Spleen (tissue), 11 donors: ENCODE data around the gene VPS8. TPM values are rescaled to one million over a fixed set of nuclear protein-coding genes. Genes with fewer than 3 reads are reported as not detected.

Source experiments
- DNase-seq: peaks from one replicate; pipeline ENCODE4 v3.0.0-alpha.2; 2020
- H3K27ac ChIP-seq, 8 donors: fragments of 200-600 bp; sonication (generic) in 7 of 8; 1 replicate in 4 of 8; 2 replicates in 4 of 8; pipeline versions ENCODE4 v1.5.0 to v1.8.0; 2016 to 2021; ENCODE audit warnings: inconsistent platforms in 4 of 8, mild to moderate bottlenecking in 4 of 8, moderate library complexity in 1 of 8
- H3K27me3 ChIP-seq, 7 donors: fragments of 200-600 bp; sonication (generic) in 6 of 7; replicated peaks in 1 of 7; 1 replicate in 4 of 7; 2 replicates in 3 of 7; pipeline versions ENCODE4 v1.5.0 to v1.8.0; 2016 to 2021; ENCODE audit warnings: inconsistent platforms in 3 of 7, mild to moderate bottlenecking in 1 of 7
- H3K36me3 ChIP-seq, 6 donors: fragments of 200-600 bp; sonication (generic) in 5 of 6; 1 replicate in 4 of 6; 2 replicates in 2 of 6; pipeline versions ENCODE4 v1.5.0 to v1.8.0; 2016 to 2021; ENCODE audit warnings: inconsistent platforms in 2 of 6
- H3K4me1 ChIP-seq, 6 donors: fragments of 200-600 bp; sonication (generic) in 5 of 6; 1 replicate in 3 of 6; 2 replicates in 3 of 6; pipeline versions ENCODE4 v1.5.0 to v1.8.0; 2016 to 2021; ENCODE audit warnings: inconsistent platforms in 3 of 6
- H3K4me3 ChIP-seq, 8 donors: fragments of 200-600 bp; sonication (generic) in 7 of 8; 1 replicate in 4 of 8; 2 replicates in 4 of 8; pipeline versions ENCODE4 v1.5.0 to v1.8.0; 2016 to 2021; ENCODE audit warnings: inconsistent platforms in 4 of 8, mild to moderate bottlenecking in 4 of 8, moderate library complexity in 2 of 8
- H3K9me3 ChIP-seq, 8 donors: fragments of 200-600 bp; sonication (generic) in 7 of 8; 1 replicate in 4 of 8; 2 replicates in 4 of 8; pipeline versions ENCODE4 v1.5.0 to v1.8.0; 2016 to 2021; ENCODE audit warnings: inconsistent platforms in 4 of 8
- POLR2A ChIP-seq, 3 donors: fragments of 450-650 bp; IDR thresholded peaks; one replicate each; pipeline ENCODE4 v1.5.1; 2017; ENCODE audit warnings: antibody characterized with exemption in 3 of 3, mild to moderate bottlenecking in 1 of 3
- POLR2AphosphoS5 ChIP-seq, 3 donors: sonication (generic); formaldehyde crosslinking; IDR thresholded peaks; one replicate each; pipeline ENCODE4 v1.5.1; 2017; ENCODE audit warnings: antibody characterized with exemption in 3 of 3
- WGBS, 5 donors: extraction: QIAGEN DNeasy Blood & Tissue Kit in 3 of 5; methylation state at CpG; one replicate each; pipeline versions ENCODE4 v1.1.5 to v1.1.7; 2013 to 2018; 5-methylcytosine and 5-hydroxymethylcytosine counted together
- intact Hi-C: fragments of 100-400 bp; cut with DNase I; formaldehyde crosslinking; loops from one replicate; pipeline ENCODE4 v1.15.0; 2023; ENCODE audit warnings: low total_unique reads
- polyA plus RNA-seq, 3 donors: library from polyadenylated mRNA; stranded (reverse); fragments of 200-250 nt; gene quantifications; one replicate each; pipeline ENCODE4 v1.2.1, GENCODE V29; 2013
- total RNA-seq, 7 donors: library from RNA; depleted of rRNA in 3 of 7; stranded (reverse); fragments of >200 nt in 3 of 7; fragmentation: NEBNext Ultra II Directional in 4 of 7; extraction: Animal tissue kit (Norgen Biotek cat#: 25700) in 4 of 7; gene quantifications; one replicate each; pipeline versions ENCODE4 v1.1.0 to v1.2.1, GENCODE V29; 2016 to 2021
- TF ChIP-seq, protein P1 (sequence below), 11 experiments: fragments of 200-600 bp in 7 of 11; fragments of 450-650 bp in 4 of 11; sonication (generic) in 4 of 11; IDR thresholded peaks in 8 of 11; conservative IDR thresholded peaks in 3 of 11; 1 replicate in 7 of 11; 2 replicates in 4 of 11; pipeline versions ENCODE4 v1.4.0 to v1.8.0; 2016 to 2021; ENCODE audit warnings: antibody characterized with exemption in 11 of 11, inconsistent platforms in 4 of 11, mild to moderate bottlenecking in 1 of 11
- donor health status: healthy with polysubstance abuse.
- donor health status: DM: no; HTN: no; CAD: no; lungs with moderate emphysema.
- donor health status: DM: no; HTN: no; CAD: no.
- donor health status: Bipolar disorder and iron deficiency.
- donor health status: healthy.
- donor health status: DM: no; HTN: no; CAD: no.
- donor health status: DM: yes; HTN: yes; CAD: no.

The VPS8 gene
- total and polyA plus RNA-seq, 10 donors: 9.1 to 169 (median 97.5) TPM

DNA sequence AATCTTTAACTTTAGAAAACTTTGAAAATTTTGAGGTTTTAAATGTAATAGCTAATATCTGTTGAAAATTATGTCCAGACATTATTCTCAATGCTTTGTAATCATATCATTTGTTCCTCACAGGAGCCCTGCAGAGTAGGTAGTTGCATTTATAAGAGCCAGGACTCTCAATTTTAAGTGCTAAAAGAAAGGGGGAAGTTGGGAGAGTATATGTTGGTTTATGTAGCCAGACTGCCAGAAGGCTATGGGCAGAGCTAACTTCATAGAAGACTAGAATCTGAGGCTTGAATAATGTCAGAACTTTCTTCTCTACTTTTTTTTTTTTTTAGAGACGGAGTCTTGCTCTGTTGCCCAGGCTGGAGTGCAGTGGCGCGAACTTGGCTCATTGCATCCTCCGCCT lies 9.1 kb downstream of the VPS8 start:
- H3K27me3 ChIP-seq: no peaks in the 10 kb centered on the region
- H3K27ac ChIP-seq: no peak overlapping the region
- peaks cover 0 to 37% (median 9%) of the 10 kb centered on the region in 6 donors for H3K36me3 ChIP-seq
- peaks cover 0 to 34% (median 19%) of the 10 kb centered on the region in 6 donors for H3K4me1 ChIP-seq
- 94 to 100% (median 97%) methylated on average over 4 of the region's 4 CpGs for WGBS, 5 donors
- DNase-seq: no peak
- TF ChIP-seq POLR2AphosphoS5 (IDR thresholded peaks at IDR 0.05) (no peak), POLR2A (IDR thresholded peaks at IDR 0.05) (no peak)
- TF ChIP-seq, protein P1, sequence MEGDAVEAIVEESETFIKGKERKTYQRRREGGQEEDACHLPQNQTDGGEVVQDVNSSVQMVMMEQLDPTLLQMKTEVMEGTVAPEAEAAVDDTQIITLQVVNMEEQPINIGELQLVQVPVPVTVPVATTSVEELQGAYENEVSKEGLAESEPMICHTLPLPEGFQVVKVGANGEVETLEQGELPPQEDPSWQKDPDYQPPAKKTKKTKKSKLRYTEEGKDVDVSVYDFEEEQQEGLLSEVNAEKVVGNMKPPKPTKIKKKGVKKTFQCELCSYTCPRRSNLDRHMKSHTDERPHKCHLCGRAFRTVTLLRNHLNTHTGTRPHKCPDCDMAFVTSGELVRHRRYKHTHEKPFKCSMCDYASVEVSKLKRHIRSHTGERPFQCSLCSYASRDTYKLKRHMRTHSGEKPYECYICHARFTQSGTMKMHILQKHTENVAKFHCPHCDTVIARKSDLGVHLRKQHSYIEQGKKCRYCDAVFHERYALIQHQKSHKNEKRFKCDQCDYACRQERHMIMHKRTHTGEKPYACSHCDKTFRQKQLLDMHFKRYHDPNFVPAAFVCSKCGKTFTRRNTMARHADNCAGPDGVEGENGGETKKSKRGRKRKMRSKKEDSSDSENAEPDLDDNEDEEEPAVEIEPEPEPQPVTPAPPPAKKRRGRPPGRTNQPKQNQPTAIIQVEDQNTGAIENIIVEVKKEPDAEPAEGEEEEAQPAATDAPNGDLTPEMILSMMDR (IDR thresholded peaks at IDR 0.05 in 8 of 11, conservative IDR thresholded peaks at IDR 0.05 in 3 of 11): no peak
- no peaks in the 10 kb centered on the region for H3K9me3 ChIP-seq
- no peak overlapping the region for H3K4me3 ChIP-seq
- intact Hi-C loops: no loop called here

DNA sequence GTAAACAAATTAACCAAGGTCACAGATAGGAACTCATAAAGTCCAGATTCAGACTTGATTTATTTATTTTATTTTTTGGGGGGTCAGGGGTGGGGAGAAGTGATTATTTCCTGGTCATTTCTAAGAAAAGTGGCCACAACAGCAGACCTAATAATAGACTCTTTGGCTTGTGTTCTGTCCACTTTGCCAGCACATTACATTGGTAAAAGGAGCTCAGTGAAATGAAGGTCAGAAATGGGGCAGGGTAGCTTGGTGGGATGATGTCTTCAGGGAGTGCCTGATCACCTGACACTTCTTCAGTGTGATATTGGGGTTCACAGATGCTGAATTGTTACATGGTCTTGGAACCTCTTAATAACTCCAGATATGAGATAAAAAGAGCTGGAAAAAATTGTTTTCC lies 10.1 kb downstream of the VPS8 start:
- no peak overlapping the region for H3K27ac ChIP-seq
- TF ChIP-seq, protein P1 (IDR thresholded peaks at IDR 0.05 in 8 of 11, conservative IDR thresholded peaks at IDR 0.05 in 3 of 11): no peak
- TF ChIP-seq POLR2A (IDR thresholded peaks at IDR 0.05) (no peak), POLR2AphosphoS5 (IDR thresholded peaks at IDR 0.05) (no peak)
- peaks cover 0 to 37% (median 9%) of the 10 kb centered on the region in 6 donors for H3K36me3 ChIP-seq
- no peaks in the 10 kb centered on the region for H3K27me3 ChIP-seq
- intact Hi-C loops: no loop called here
- no peak overlapping the region for H3K4me3 ChIP-seq
- no peaks in the 10 kb centered on the region for H3K9me3 ChIP-seq
- no peak for DNase-seq
- H3K4me1 ChIP-seq: peaks cover 0 to 32% (median 16%) of the 10 kb centered on the region in 6 donors

DNA sequence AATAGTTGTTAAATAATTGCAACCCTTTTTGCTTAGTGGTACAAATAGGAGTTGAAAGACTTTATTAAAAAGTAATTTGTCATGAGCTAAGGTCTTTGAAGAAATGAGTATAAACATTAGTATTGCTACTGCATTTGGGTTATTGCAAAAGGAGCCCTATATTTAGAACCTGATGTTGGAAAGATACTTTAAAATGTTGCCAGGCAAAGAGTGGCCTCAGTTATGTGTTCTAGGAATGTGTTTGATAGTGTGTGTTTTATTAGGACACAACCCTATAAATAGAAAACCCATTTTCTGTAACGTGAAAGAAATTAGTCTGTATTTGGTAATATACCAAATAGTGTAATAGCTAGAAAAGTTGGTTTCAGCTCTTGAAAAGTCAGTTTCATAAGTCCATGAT lies 10.7 kb downstream of the VPS8 start:
- DNase-seq: no peak
- Histone ChIP-seq H3K4me3 (no peak overlapping the region), H3K36me3 (peaks cover 0 to 42% (median 13%) of the 10 kb centered on the region in 6 donors), H3K27ac (no peak overlapping the region), H3K27me3 (no peaks in the 10 kb centered on the region), H3K9me3 (no peaks in the 10 kb centered on the region), H3K4me1 (peaks cover 0 to 26% (median 13%) of the 10 kb centered on the region in 6 donors)
- WGBS, 5 donors: 54 to 81% (median 64%) methylated on average over 1 of the region's 1 CpG
- no peak for TF ChIP-seq POLR2A (IDR thresholded peaks at IDR 0.05)
- TF ChIP-seq POLR2AphosphoS5 (IDR thresholded peaks at IDR 0.05): no peak
- TF ChIP-seq, protein P1 (IDR thresholded peaks at IDR 0.05 in 8 of 11, conservative IDR thresholded peaks at IDR 0.05 in 3 of 11): no peak
- intact Hi-C loops: no loop called here

DNA sequence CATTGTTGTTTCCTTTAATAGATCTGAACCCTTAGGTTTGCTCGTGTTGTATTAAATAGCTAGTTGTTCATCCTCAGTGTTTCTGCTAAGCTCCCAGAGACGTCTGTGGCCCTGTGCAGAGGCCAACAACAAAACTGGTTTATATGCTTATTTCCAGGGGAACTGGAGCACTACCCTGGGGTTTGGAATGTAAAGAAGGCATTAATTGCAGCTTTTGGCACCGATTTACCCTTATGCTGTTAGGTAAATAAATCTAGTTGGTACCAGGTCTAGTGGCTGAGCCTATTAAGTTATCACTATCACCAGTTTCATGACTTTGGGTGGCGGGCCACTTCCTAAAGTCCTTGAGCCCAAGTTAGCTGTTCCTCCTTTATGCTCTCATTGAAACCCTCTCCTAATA lies 12.0 kb downstream of the VPS8 start:
- no peak for DNase-seq
- Histone ChIP-seq H3K4me3 (no peak overlapping the region), H3K36me3 (peaks cover 0 to 55% (median 22%) of the 10 kb centered on the region in 6 donors), H3K27me3 (no peaks in the 10 kb centered on the region), H3K27ac (no peak overlapping the region), H3K9me3 (no peaks in the 10 kb centered on the region), H3K4me1 (peaks cover 0 to 23% (median 11%) of the 10 kb centered on the region in 6 donors)
- TF ChIP-seq, protein P1 (IDR thresholded peaks at IDR 0.05 in 8 of 11, conservative IDR thresholded peaks at IDR 0.05 in 3 of 11): no peak
- no peak for TF ChIP-seq POLR2A (IDR thresholded peaks at IDR 0.05)
- TF ChIP-seq POLR2AphosphoS5 (IDR thresholded peaks at IDR 0.05): no peak
- WGBS, 5 donors: 75 to 86% (median 82%) methylated on average over 4 of the region's 4 CpGs
- intact Hi-C loops: no loop called here
